ENCODE measurements around the gene ACTG2. TPM values are rescaled to one million over a fixed set of nuclear protein-coding genes. Genes with fewer than 3 reads are reported as not detected.

ACTG2 gene
- total RNA-seq, 1 experiment from 2014 or later: 2.7 TPM

GRCh38 chr2:73944714-73945113 is 51.9 kb downstream of the ACTG2 start:
- no peak overlapping the region for H3K4me3 ChIP-seq (ENCODE audit: low read depth, low read length, poor library complexity, severe bottlenecking)
- no peak overlapping the region for H3K27ac ChIP-seq (ENCODE audit: low read depth, low read length, poor library complexity, severe bottlenecking)
- no peaks in the 10 kb centered on the region for H3K27me3 ChIP-seq (replicated peaks; ENCODE audit: insufficient read depth, low read depth, low read length, poor library complexity)
- H3K4me1 ChIP-seq (ENCODE audit: insufficient read depth, low read length, poor library complexity, severe bottlenecking): no peaks in the 10 kb centered on the region
- CTCF ChIA-PET: no interaction called here
- intact Hi-C loops (cut with micrococcal nuclease; ENCODE audit: unreplicated experiment): no loop called here
- POLR2A ChIA-PET (ENCODE audit: low non-redundant PET): no interaction called here
- peaks cover 48% of the 10 kb centered on the region for H3K36me3 ChIP-seq (ENCODE audit: insufficient read depth, low read length, poor library complexity, severe bottlenecking)
- DNase-seq (ENCODE audit: low spot score): no peak
- TF ChIP-seq CTCF (conservative IDR thresholded peaks at IDR 0.05; ENCODE audit: low read depth, low read length): no peak
- TF ChIP-seq EZH2 (IDR thresholded peaks at IDR 0.05; ENCODE audit: borderline replicate concordance, low read depth, low read length, poor library complexity, severe bottlenecking): no peak
- H3K9me3 ChIP-seq (ENCODE audit: low read depth, low read length, poor library complexity, severe bottlenecking): no peaks in the 10 kb centered on the region
- BruUV-seq (replicated peaks): no TSS peak

- BruUV-seq (replicated peaks): no TSS peak
- POLR2A ChIA-PET (ENCODE audit: low non-redundant PET): interaction anchor here (0.7 kb wide), 1 partner anchor 17 kb away, joined by 3 read pairs; no protein-coding TSS in a partner anchor
Measured at GRCh38 chr2:73946215-73946614, 53.4 kb downstream of the ACTG2 start.

GRCh38 chr2:73946666-73947065 is 53.9 kb downstream of the ACTG2 start:
- ChIA-PET CTCF (no interaction called here), POLR2A (ENCODE audit: low non-redundant PET) (interaction anchor here (0.7 kb wide), 1 partner anchor 17 kb away, joined by 3 read pairs; no protein-coding TSS in a partner anchor)
- peaks cover 65% of the 10 kb centered on the region for H3K36me3 ChIP-seq (ENCODE audit: insufficient read depth, low read length, poor library complexity, severe bottlenecking)
- TF ChIP-seq CTCF (conservative IDR thresholded peaks at IDR 0.05; ENCODE audit: low read depth, low read length): no peak
- TF ChIP-seq EZH2 (IDR thresholded peaks at IDR 0.05; ENCODE audit: borderline replicate concordance, low read depth, low read length, poor library complexity, severe bottlenecking): no peak
- DNase-seq (ENCODE audit: low spot score): no peak
- no peaks in the 10 kb centered on the region for H3K9me3 ChIP-seq (ENCODE audit: low read depth, low read length, poor library complexity, severe bottlenecking)
- no peak overlapping the region for H3K4me3 ChIP-seq (ENCODE audit: low read depth, low read length, poor library complexity, severe bottlenecking)
- H3K27me3 ChIP-seq (replicated peaks; ENCODE audit: insufficient read depth, low read depth, low read length, poor library complexity): no peaks in the 10 kb centered on the region
- no peaks in the 10 kb centered on the region for H3K4me1 ChIP-seq (ENCODE audit: insufficient read depth, low read length, poor library complexity, severe bottlenecking)
- BruUV-seq (replicated peaks): no TSS peak
- intact Hi-C loops (cut with micrococcal nuclease; ENCODE audit: unreplicated experiment): no loop called here
- H3K27ac ChIP-seq (ENCODE audit: low read depth, low read length, poor library complexity, severe bottlenecking): no peak overlapping the region

More at GRCh38 chr2:73946215-73946614, 53.4 kb downstream of the ACTG2 start:
- TF ChIP-seq EZH2 (IDR thresholded peaks at IDR 0.05; ENCODE audit: borderline replicate concordance, low read depth, low read length, poor library complexity, severe bottlenecking): no peak
- TF ChIP-seq CTCF (conservative IDR thresholded peaks at IDR 0.05; ENCODE audit: low read depth, low read length): no peak
- Histone ChIP-seq H3K36me3 (ENCODE audit: insufficient read depth, low read length, poor library complexity, severe bottlenecking) (peaks cover 61% of the 10 kb centered on the region), H3K27ac (ENCODE audit: low read depth, low read length, poor library complexity, severe bottlenecking) (no peak overlapping the region), H3K27me3 (replicated peaks; ENCODE audit: insufficient read depth, low read depth, low read length, poor library complexity) (no peaks in the 10 kb centered on the region), H3K4me1 (ENCODE audit: insufficient read depth, low read length, poor library complexity, severe bottlenecking) (no peaks in the 10 kb centered on the region), H3K9me3 (ENCODE audit: low read depth, low read length, poor library complexity, severe bottlenecking) (no peaks in the 10 kb centered on the region), H3K4me3 (ENCODE audit: low read depth, low read length, poor library complexity, severe bottlenecking) (no peak overlapping the region)
- CTCF ChIA-PET: no interaction called here
- intact Hi-C loops (cut with micrococcal nuclease; ENCODE audit: unreplicated experiment): no loop called here
- no peak for DNase-seq (ENCODE audit: low spot score)
